Omental fat pad (tissue), 4 donors: ENCODE data around the gene C1orf50. TPM values are rescaled to one million over a fixed set of nuclear protein-coding genes. Genes with fewer than 3 reads are reported as not detected.

Experiments used
- ATAC-seq: fragments of 150-250 bp; one replicate; pipeline ENCODE4 v1.9.1; 2016; ENCODE audit warnings: mild to moderate bottlenecking, moderate library complexity; ENCODE audit not compliant: low FRiP score
- DNase-seq: peaks from one replicate; pipeline ENCODE4 v3.0.0-alpha.2; 2019; ENCODE audit warnings: low spot score
- CTCF ChIP-seq, 3 donors: fragments of 450-650 bp; IDR thresholded peaks; one replicate each; pipeline ENCODE4 v1.5.1; 2016 to 2017; ENCODE audit warnings: antibody characterized with exemption in 3 of 3, mild to moderate bottlenecking in 3 of 3, moderate library complexity in 2 of 3
- total RNA-seq, 4 donors: library from RNA; depleted of rRNA; stranded (reverse); fragments of >200 nt; gene quantifications; one replicate each; pipeline ENCODE4 v1.1.0, GENCODE V29; 2016

Gene C1orf50
- total RNA-seq, 4 donors from 2014 or later, result 2.4 to 4.3 (median 3.1) TPM

GRCh38 chr1:42817440-42817767 is 50.4 kb downstream of the C1orf50 start:
- ATAC-seq (no peak), DNase-seq (no peak)
- TF ChIP-seq CTCF (IDR thresholded peaks at IDR 0.05), result no peak

GRCh38 chr1:42817976-42818375 is 50.9 kb downstream of the C1orf50 start:
- no peak for ATAC-seq
- no peak for TF ChIP-seq CTCF (IDR thresholded peaks at IDR 0.05)
- DNase-seq, result no peak

GRCh38 chr1:42820813-42821212 is 53.8 kb downstream of the C1orf50 start:
- TF ChIP-seq CTCF (IDR thresholded peaks at IDR 0.05), result no peak
- no peak for ATAC-seq
- DNase-seq, result no peak

GRCh38 chr1:42821690-42822089 is 54.6 kb downstream of the C1orf50 start:
- DNase-seq (no peak), ATAC-seq (no peak)
- no peak for TF ChIP-seq CTCF (IDR thresholded peaks at IDR 0.05)

GRCh38 chr1:42822800-42823392 is 55.8 kb downstream of the C1orf50 start:
- TF ChIP-seq CTCF (IDR thresholded peaks at IDR 0.05), result no peak
- ATAC-seq (no peak), DNase-seq (no peak)

- TF ChIP-seq CTCF (IDR thresholded peaks at IDR 0.05), result no peak
- no peak for ATAC-seq
- DNase-seq, result no peak
These were observed 57.5 kb downstream of the C1orf50 start for GRCh38 chr1:42824481-42825035.
